ENCODE measurements around the gene MTARC2.

- TF ChIP-seq POLR2A (IDR thresholded peaks at IDR 0.05; ENCODE audit: low read depth, low read length) = no peak
- no peak for TF ChIP-seq TAF1 (IDR thresholded peaks at IDR 0.05; ENCODE audit: borderline replicate concordance, low read depth, low read length)
Observed at GRCh38 chr1:220785166-220786056, 37.3 kb downstream of the MTARC2 start.
